Smooth muscle cell of the brain vasculature (primary cell): ENCODE data around the gene NUDT14.

Experiments
- DNase-seq: peaks from one replicate; pipeline ENCODE4 v3.0.0-alpha.2; 2012; ENCODE audit warnings: low read depth, low spot score

Gene NUDT14

DNA sequence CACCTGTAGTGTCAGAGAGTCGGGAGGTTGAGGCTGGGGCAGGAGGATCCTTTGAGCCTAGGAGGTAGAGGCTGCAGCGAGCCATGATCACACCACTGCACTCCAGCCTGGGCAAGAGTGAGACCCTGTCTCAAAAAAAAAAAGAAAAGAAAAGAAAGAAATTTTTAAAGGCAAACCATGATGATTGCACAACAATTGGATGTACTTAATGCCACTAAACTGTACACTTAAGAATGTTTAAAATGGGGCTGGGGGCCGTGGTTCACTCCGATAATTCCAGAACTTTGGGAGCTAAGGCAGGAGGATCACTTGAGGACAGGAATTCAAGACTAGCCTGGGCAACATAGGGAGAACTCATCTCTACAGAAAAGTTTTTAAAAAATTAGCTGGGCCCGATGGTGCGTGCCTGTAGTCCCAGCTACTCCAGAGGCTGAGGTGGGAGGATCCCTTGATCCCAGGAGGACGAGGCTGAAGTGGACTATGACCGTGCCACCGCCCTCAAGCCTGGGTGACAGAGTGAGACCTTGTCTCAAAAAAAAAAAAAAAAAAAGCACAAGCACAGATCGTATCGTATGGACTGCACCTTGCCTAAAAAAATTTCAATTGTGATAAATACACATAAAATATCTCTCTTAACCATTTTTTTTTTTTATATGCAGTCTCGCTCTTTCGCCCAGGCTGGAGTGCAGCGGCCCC, 45.3 kb downstream of the NUDT14 start:
- DNase-seq, result no peak

DNA sequence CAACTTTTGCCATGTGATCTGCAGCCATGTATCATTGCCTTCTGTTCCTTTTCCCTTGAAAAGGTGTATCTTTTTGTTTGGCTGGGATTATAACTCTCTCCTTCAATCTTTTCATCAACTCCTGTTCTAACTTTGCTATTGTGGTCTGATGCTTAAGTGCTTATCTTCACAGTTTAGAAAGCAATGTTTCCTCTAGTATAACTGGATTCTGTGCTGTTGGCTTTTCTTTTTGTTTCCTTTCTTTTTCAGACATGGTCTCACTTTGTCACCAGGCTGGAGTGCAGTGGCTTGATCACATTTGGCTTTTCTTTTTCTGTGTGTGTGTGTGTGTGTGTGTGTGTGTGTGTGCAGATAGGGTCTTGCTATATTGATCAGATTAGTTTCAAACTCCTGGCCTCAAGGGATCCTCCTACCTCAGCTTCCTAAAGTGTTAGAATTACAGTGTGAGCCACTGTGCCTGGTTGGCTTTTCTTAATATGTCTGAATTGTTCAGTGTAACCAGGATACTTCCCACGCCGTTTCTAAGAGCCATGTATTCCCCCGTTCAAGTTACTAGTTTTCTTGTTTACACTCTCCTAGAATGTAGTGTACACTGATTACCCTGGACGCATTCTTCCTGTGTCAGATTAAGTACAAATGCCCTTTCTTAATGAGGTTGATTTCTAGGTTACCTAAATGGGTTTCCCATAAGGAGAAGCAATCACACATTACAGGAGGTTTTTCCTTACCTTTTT, 48.0 kb downstream of the NUDT14 start:
- DNase-seq, result no peak

DNA sequence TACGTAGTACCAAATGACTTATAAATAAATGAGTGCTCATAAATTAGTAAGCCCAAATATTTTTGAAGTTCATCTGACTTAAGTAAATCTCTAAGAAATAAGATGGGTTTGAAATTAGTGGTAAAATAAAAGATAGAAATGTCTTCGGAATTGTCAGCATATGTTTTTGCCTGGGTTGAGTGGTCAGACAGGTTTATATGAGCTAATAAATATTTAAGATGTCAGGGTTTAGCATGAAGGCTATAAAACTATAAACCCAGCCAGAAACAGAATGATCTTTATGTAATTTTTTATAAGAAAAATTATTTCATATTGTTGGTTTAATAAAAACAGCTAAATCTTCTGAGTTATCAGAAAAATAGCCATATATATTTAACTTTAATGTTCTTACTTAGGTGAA, 49.9 kb downstream of the NUDT14 start:
- no peak for DNase-seq

DNA sequence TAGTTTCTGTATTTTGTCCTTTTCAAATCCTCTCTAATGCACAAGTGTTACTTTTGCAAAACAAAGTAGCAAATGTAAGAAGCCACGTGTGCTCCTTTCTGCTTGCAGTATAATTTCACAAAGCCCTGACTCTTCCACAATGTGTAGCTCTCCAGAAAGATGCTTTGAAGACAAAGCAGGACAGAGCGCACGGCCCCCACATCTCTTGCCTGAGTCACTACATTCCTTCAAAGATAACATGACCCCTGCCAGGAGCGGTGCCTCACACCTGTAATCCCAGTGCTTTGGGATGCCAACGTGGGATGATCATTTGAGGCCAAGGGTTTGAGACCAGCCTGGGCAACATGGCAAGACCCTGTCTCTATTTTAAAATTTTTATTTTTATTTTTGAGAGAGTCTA, 53.1 kb downstream of the NUDT14 start:
- DNase-seq, result no peak

DNA sequence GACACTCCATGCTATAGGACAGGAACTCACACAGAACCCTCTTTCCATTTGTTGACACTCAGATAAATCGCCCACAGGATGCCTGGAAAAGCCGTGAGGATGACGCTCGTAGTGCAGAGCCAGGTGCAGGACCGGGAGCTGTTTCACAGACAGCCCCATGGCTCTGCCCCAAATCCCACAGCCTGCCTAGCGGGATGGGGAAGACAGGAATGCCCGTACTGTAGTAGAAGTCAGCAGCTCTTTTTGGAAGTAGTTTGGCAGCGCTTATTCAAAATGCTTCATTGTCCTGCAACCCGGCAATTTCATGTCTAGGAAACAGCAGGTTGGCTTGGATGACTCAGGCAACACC, 54.2 kb downstream of the NUDT14 start:
- DNase-seq, result no peak

DNA sequence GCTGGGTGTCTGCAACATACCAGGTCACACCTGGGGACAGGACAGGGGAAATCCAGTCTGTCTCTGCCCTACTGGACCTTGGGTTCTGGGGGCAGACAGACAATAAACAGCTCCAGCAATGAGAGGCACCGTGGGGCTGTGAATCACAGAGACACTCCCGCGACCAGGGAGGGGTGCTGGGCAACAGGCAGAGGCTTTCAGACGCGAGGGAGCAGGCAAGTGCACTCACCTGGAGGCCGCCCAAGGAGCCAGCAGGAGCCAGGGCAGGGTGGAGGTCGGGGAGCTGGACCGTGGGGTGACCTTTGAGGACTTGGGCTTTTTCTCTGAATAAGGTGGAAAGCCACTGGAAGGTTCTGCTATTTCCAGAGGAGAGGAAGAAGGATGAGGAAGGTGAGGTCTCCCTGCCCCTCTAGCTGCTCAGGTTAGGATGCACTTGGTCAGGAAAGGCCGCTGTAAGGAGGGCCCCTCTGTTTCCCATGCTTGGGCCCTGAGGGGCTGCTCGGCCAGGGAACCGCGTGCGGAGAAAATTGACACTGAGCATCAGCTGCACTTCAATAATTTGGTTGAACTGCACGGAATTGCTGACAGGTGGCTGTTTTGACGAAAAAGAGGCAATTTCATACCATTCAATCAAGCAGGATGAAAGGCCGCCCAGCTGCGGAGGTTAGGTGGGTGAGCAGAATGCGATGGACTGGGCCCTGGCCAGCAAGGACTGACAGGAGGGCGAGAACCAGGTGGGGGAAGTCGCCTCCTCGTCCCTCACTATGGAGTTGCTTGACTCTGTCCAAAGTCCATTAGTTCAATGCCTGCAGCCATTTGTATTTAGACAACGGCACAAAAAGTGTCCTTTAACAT, 54.8 kb downstream of the NUDT14 start:
- DNase-seq, result no peak

DNA sequence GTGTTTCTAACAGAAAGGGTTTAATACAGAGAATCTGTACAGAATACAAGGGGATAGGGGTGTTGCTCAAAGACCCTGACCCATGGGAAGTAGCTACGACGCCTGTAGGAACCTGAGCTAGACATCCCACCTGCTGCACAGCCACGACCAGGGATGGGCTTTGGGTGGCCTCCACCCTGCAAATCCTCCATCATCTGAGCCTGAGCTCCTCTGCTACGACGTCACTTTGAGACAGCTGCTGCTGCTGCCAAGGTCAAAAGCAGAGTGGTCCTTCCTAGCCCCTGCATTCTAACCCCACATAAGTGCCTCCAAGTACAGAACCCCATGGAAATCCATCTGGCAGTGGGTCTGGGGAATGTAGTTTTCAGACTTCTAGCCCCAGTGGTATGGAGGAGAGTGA, 56.3 kb downstream of the NUDT14 start:
- DNase-seq, result no peak

DNA sequence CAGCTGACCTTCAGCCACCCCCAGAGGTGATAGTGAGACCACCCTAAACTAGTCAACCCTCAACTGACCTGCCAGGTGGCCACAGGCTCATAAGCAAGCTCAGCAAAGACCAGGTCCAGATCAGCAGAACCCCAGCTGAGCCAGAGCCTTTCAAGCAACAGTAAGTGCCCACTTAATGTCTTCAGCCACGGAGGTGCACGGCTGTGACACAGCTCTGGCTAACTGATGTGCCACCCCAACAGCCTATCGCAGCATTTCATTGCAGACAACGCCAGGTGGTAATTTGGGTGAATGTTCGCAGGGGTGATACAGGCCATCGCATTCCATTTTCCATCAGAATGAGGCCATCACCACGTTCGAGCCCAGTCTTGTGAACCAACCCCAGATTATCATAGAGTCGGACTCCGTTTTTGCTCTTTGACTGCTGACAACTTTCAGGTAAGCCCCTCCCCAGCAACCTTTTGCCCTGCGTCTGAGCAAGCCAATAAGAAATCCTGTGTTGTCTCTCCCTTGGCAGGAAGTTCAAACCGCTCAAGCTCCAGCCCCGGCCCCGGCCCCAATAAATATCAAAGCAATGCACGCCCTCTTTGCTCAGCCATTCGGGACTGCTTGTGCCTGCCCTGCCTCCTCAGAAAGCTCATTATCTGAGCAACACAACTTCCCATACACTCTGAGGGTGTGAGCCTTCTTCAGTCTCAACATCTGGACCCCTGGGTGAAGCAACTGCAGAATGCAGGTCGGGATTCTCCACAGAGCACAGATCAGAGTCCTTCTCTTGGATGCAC, 56.9 kb downstream of the NUDT14 start:
- no peak for DNase-seq

DNA sequence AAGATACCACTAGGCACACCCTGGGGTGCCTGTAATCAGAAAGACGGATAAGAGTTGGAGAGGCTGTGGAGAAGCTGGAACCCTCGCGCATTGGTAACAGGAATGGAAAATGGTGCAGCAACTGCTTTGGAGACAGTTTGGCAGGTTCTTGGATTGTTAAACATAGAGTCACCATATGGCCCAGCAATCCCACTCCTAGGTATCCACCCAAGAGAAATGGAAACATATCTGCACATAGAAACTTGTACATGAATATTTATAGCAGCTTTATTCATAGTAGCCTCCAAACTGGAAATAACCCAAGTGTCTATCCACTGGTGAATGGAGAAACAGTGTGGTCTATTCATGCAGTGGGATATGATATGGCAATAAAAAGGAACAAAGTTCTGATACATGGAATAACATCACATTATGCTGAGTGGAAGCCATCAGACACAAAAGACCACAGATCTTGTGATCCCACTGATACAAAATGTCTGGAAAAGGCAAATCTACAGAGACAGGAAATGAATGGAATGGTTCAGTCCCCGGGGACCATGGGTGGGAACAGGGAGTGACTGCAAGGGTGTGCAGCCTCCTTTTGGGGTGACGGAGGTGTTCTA, 57.9 kb downstream of the NUDT14 start:
- DNase-seq, result no peak
